Left lobe of liver (tissue), 2 donors: ENCODE results near the gene ZBTB12. TPM values are rescaled to one million over a fixed set of nuclear protein-coding genes. Genes with fewer than 3 reads are reported as not detected.
"Not testable (repeated sequence)": the region's sequence is repeated elsewhere in the genome, so short reads cannot be mapped to it uniquely, and the experiment has no call there.

ENCODE experiments used
- ATAC-seq: fragments of 200-7000 bp; cut with Tn5 transposase; one replicate; pipeline ENCODE4 v1.9.1; 2020; ENCODE audit warnings: mild to moderate bottlenecking, moderate library complexity
- DNase-seq: peaks from one replicate; pipeline ENCODE4 v3.0.0-alpha.2; 2020; ENCODE audit warnings: low spot score
- total RNA-seq: library from RNA; stranded (reverse); gene quantifications from one replicate; pipeline ENCODE4 v1.2.1, GENCODE V29; 2021
- donor health status: DM: no; HTN: no; CAD: no; lungs with moderate emphysema.
- donor health status: DM: no; HTN: yes; CAD: no.

ZBTB12 gene
- total RNA-seq, 1 donor from 2014 or later: 0.86 TPM

DNA sequence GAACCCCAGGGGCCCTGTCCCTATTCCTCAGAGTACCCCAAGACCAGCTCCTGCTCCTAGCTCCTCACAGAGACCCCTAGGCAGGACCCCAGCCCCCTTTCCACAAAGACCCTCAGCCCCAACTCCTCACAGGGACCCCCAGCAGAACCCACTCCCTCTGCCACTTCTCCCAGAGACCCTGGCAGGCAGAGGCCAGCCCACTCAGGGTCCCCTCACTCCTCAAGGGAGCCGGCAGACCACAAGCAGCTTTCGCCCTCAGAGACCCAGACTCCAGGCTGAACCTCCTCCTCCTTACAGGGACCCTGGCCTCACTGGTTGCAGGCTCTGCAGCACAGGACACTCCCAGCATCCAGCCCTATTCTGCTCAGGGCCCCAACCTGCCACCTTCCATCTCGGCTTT lies 23.7 kb downstream of the ZBTB12 start:
- ATAC-seq: no peak
- no peak for DNase-seq

GRCh38 chr6:31877651-31878161 lies 24.2 kb downstream of the ZBTB12 start:
- DNase-seq: no peak
- ATAC-seq: peak; percentile 47

GRCh38 chr6:31877125-31877650 lies 24.7 kb downstream of the ZBTB12 start:
- DNase-seq (no peak), ATAC-seq (peak; percentile 24)

- DNase-seq: no peak
Observed at GRCh38 chr6:31876357-31876756, 25.5 kb downstream of the ZBTB12 start.

DNA sequence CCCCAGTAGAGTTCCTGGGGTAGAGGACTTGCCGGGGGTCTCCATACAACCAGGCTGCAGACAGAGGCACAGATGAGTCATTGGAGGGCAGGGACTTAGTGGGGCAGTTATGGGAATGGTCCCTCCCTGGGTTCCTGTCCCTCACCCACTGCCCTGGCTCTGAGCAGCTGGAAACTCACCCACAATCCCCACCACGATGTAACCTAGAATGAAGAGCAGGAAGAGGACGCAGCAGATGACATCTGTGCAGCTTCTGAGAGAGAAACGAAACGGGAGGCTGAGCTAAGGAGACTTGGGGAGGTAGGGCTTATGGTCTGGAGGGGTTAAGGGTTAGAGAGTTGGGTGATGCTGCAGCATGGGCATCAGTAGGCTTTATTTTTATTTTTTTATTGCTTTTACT lies 26.0 kb downstream of the ZBTB12 start:
- ATAC-seq: no peak
- DNase-seq: no peak

More at GRCh38 chr6:31876357-31876756, 25.5 kb downstream of the ZBTB12 start:
- no peak for ATAC-seq

DNA sequence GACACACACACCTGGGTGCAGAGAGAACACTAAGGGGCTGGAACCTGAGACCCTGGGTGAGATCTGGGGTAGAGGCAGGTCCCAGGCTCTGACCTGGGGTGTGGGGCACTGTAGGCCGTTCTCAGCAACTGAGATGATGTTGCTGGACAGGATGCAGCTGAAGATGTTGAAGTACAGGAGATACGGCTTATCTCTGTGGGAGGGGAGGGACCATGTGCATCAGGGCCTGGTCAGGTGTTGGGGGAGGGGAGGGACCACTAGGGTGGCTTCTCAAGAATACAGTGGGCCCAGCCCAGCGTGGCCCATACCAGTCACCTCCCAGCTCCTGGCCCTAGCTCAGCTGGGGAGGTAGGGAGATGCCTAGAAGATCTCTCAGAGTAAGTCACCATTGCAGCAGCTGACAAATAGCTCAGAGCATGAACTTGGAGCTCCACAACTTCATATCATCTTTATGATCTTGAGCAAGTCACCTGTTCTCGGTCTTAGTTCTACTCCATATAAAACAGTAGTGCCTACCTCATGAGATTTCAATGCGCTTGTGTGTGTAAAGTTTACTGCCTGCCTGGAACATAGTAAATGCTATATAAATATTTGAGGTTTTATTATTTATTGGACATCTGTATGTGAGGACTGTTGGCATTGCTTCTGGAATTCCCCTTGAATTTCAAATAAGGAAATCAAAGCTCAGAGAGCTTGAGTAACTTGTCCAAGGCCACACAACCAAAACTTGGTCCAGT lies 26.9 kb downstream of the ZBTB12 start:
- DNase-seq (no peak), ATAC-seq (no peak)

DNA sequence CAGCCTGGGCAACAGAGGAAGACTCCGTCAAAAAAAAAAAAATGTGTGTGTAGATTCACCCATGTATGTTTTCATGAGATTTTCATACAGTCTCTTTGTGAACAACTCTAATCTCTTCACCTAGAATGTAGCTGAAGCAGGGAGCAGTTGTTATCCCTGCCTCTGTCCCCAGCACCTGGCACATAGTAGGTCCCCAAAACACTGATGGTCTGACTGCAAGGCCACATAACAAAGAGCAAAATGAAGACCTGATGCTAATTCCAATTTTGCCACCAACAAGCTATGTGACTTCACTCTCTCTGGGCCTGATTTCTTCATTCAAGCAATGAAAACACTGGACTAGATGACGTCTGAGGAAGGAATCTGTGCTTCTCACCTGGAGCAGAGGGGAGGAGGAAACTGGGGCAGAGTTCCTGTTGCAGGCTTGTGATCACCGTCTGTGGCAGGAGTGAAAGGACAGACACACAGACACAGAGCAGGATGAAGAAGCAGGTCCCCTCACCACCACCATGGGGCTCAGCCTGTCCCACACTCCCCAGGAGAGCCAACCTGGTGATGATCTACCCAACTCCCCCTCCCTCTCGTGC lies 27.7 kb downstream of the ZBTB12 start:
- ATAC-seq (no peak), DNase-seq (no peak)

DNA sequence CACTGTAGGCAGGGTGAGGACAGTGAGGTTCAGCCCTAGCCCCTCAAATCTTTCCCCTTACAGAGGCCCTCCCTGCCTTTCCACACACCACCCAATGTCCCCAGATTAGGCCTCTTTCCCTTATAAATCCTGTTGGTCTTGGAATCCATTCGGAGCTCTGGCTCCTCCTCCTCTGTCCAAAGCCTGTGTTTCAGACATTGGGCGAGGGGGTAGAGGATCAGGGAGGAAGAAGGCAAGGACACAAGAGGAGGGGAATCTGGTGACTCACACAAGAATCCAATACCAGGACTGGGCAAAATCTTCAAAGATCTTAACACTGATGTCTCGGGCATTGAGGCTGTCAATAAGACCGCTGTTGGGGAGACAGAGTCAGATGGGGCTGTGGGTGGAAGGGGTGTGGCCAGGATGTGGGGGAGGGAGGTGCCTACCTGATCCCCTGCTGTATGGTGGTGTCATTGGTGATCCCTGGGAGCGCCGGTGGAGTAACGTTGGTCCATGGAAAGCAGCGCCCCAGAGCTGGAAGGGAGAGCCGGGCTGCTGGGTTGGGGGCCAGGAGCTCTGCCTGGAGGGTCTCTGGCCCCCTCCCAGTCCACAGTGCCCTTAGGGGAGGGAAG lies 30.7 kb downstream of the ZBTB12 start:
- no peak for DNase-seq
- ATAC-seq: no peak

- DNase-seq (no peak), ATAC-seq (no peak)
Observed at GRCh38 chr6:31870385-31870921, 31.4 kb downstream of the ZBTB12 start.

- ATAC-seq: no peak
- no peak for DNase-seq
Observed at GRCh38 chr6:31869343-31869742, 32.5 kb downstream of the ZBTB12 start.

GRCh38 chr6:31868658-31868971 lies 33.3 kb downstream of the ZBTB12 start:
- ATAC-seq, DNase-seq: not testable (repeated sequence)

DNA sequence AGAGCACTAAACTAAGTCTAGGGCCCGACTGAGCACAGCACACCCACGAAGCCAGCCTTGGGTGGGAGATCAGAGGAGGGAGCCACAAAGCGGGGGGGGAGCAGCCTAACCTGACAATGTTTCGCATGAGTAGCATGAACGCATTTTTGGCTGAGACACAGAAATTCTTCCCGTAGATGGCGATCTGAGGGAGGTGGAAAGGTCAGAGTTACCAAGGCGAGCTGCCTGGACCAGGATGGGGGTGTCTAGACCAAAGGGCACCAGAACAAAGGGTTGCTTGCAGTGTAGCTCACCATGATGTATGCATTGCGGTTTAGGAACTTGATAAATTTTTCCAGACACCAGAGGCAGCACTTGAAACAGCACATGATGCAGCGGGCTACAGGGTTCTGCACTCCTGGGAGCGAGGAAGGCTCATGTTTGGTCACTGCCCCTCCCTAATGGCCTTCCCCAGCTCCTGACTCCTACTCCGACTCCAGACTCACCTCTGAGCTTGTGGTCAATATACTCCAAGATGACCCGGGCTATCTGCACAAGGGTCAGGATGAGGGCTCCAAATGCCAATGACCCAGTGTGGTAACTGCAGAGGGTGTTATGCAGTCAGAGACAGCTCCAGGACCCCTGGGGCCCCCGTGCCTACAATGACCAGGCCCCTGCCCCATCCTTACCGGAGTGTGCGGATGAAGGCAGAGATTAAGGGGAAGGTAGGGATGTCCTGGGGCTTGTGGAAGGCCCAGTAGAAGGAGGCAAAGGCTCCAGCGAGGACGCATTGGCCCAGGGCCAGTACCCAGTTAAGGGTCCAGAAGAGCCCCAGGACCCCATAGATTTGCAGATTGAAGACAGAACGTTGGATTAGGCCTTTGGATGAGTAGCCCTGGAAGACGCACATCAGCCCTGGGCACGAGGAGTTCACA lies 36.4 kb downstream of the ZBTB12 start:
- ATAC-seq: no peak
- no peak for DNase-seq

DNA sequence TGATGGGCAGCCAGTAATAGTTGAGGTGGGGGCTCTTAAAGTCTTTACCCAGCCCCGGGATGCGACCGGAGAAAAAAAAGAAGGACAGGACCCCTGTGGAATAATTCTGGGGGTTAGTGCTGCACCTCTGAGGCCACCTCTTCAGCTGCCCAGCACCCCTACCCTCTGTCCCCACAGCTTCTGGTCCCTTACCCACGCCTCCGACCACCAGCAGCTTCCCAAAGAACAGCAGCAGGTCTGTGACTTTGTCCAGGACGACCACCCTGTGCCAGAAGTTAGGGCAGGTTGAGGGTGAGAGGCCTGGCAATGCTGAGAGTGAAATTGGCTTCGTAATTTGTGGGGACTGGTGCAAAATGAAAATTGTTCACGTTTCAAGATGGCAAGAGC lies 37.1 kb downstream of the ZBTB12 start:
- ATAC-seq (no peak), DNase-seq (no peak)

DNA sequence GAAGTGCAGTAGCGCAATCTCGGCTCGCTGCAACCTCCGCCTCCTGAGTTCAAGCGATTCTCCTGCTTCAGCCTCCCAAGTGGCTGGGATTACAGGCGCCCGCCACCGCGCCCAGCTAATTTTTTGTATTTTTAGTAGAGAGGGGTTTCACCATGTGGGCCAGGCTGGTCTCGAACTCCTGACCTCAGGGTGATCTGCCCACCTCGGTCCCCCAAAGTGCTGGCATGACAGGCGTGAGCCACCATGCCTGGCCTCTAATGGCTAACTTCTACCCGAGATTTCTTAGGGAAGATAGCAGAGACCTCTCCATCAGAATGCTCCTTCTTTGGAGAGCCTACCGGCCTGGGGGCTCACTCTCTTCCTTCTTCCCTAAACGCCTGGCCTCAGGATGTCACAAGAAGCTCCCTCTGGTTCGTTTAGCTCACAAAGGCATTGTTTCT lies 37.7 kb downstream of the ZBTB12 start:
- not testable (repeated sequence) for DNase-seq, ATAC-seq

- DNase-seq (peak; percentile 100), ATAC-seq (peak; percentile 90)
Observed at GRCh38 chr6:31862344-31863235, 39.3 kb downstream of the ZBTB12 start, which contains the start of gene NEU1. Gene NEU1, minus strand, starts transcription at chr6:31862821. Its CDS starts 45 bp downstream, at chr6:31862776.

DNA sequence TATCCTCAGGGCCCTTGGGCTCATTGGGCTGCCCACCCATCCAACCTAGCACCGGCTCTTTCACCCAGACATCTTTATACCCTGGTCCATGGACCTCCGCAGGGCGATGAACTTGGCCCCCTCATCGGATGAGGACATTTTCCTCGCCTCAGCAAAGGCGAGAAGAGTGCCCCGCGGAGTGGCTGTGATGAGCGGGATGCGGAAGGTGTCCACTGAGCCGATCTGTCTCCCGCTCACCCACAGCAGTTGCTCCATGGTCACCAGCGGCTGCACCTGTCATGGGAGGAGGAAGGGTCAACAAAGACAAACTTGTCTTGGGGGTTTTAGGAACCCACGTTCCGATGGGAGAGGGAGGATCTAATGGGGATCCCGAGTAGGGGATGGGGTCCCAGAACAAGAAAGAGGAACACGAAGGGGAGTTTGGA lies 40.0 kb downstream of the ZBTB12 start:
- DNase-seq: no peak
- ATAC-seq: no peak

- DNase-seq: no peak
Observed at GRCh38 chr6:31861150-31861549, 40.7 kb downstream of the ZBTB12 start.

GRCh38 chr6:31860349-31860748 lies 41.5 kb downstream of the ZBTB12 start:
- ATAC-seq (no peak), DNase-seq (no peak)

More at GRCh38 chr6:31861150-31861549, 40.7 kb downstream of the ZBTB12 start:
- no peak for ATAC-seq

DNA sequence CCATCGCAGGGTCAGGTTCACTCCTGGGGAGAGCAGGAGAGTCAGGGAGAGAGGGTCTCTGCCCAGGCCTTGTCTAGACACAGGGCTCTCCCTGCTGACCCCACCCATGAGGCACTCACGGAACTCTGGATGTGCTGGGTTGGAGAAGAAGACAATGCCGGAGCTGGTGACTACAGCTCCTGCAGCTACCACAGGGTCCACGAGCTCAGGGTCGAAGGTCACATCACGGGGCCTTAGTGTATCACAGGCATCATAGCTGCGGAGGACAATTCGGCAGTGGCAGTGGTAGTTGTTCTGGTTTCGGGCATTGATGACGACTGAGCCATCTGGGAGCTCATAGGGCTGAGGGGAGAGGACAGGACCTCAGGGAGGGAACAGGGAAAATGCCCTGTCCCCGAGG lies 42.0 kb downstream of the ZBTB12 start:
- ATAC-seq: no peak
- DNase-seq: no peak
